GM20000 (cell line): Measurements from ENCODE around the gene RIMBP2.

Source experiments
- DNase-seq: peaks from one replicate; pipeline ENCODE4 v3.0.0; 2012; ENCODE audit warnings: low spot score
- CTCF ChIP-seq: IDR thresholded peaks from 2 replicates; pipeline ENCODE4 v1.5.1; 2012; ENCODE audit warnings: mild to moderate bottlenecking, control low read depth; ENCODE audit errors: extremely low read depth, missing control alignments

RIMBP2 gene

GRCh38 chr12:130634866-130635265 lies 81.2 kb downstream of the RIMBP2 start:
- TF ChIP-seq CTCF, result no peak
- DNase-seq, result no peak

GRCh38 chr12:130633771-130634170 lies 82.3 kb downstream of the RIMBP2 start:
- DNase-seq, result no peak
- no peak for TF ChIP-seq CTCF

GRCh38 chr12:130632642-130633041 lies 83.5 kb downstream of the RIMBP2 start:
- TF ChIP-seq CTCF, result no peak
- DNase-seq, result no peak

GRCh38 chr12:130628304-130628703 lies 87.8 kb downstream of the RIMBP2 start:
- no peak for DNase-seq
- TF ChIP-seq CTCF, result no peak

- TF ChIP-seq CTCF, result no peak
- DNase-seq, result no peak
These were observed 88.9 kb downstream of the RIMBP2 start for GRCh38 chr12:130627175-130627574.

- TF ChIP-seq CTCF, result no peak
- DNase-seq, result no peak
These were observed 89.5 kb downstream of the RIMBP2 start for GRCh38 chr12:130626601-130627000.

- TF ChIP-seq CTCF, result no peak
- no peak for DNase-seq
These were observed 90.9 kb downstream of the RIMBP2 start for GRCh38 chr12:130625201-130625600.
